ENCODE measurements around the gene SNX10.

Gene SNX10

GRCh38 chr7:26305090-26305868, 13.6 kb downstream of the SNX10 start:
- no peak for DNase-seq

GRCh38 chr7:26305869-26306665, 14.4 kb downstream of the SNX10 start:
- DNase-seq: no peak

GRCh38 chr7:26306790-26307189, 15.1 kb downstream of the SNX10 start:
- DNase-seq: no peak

- no peak for DNase-seq
Measured at GRCh38 chr7:26307226-26307625, 15.6 kb downstream of the SNX10 start.

- no peak for DNase-seq
Measured at GRCh38 chr7:26307791-26308190, 16.1 kb downstream of the SNX10 start.

- DNase-seq: no peak
Measured at GRCh38 chr7:26308551-26308950, 16.9 kb downstream of the SNX10 start.

GRCh38 chr7:26309089-26309488, 17.4 kb downstream of the SNX10 start:
- no peak for DNase-seq

- no peak for DNase-seq
Measured at GRCh38 chr7:26311798-26312197, 20.1 kb downstream of the SNX10 start.

GRCh38 chr7:26317211-26317610, 25.5 kb downstream of the SNX10 start:
- no peak for DNase-seq

- no peak for DNase-seq
Measured at GRCh38 chr7:26318921-26319320, 27.3 kb downstream of the SNX10 start.

- no peak for DNase-seq
Measured at GRCh38 chr7:26319636-26320035, 28.0 kb downstream of the SNX10 start.

- DNase-seq: no peak
Measured at GRCh38 chr7:26320878-26321277, 29.2 kb downstream of the SNX10 start.

GRCh38 chr7:26321435-26321834, 29.8 kb downstream of the SNX10 start:
- no peak for DNase-seq

- DNase-seq: no peak
Measured at GRCh38 chr7:26326211-26326610, 34.5 kb downstream of the SNX10 start.

- DNase-seq: no peak
Measured at GRCh38 chr7:26328498-26329390, 37.1 kb downstream of the SNX10 start.

GRCh38 chr7:26329520-26330255, 38.0 kb downstream of the SNX10 start:
- DNase-seq: no peak

GRCh38 chr7:26331113-26331512, 39.5 kb downstream of the SNX10 start:
- no peak for DNase-seq

GRCh38 chr7:26331789-26332188, 40.1 kb downstream of the SNX10 start:
- no peak for DNase-seq

GRCh38 chr7:26332698-26333097, 41.0 kb downstream of the SNX10 start:
- DNase-seq: no peak

- no peak for DNase-seq
Measured at GRCh38 chr7:26334166-26334859, 42.7 kb downstream of the SNX10 start.

GRCh38 chr7:26337232-26337865, 45.7 kb downstream of the SNX10 start:
- DNase-seq: no peak
